ENCODE data around the gene SMAD9. TPM values are rescaled to one million over a fixed set of nuclear protein-coding genes. Genes with fewer than 3 reads are reported as not detected.

Gene SMAD9
- total and polyA plus RNA-seq, 2 of the 8 experiments (the other 6 are each of a cell fraction or from before 2014, with no cell fraction given), result 0.45 to 1.0 TPM

- TF ChIP-seq, protein P1, sequence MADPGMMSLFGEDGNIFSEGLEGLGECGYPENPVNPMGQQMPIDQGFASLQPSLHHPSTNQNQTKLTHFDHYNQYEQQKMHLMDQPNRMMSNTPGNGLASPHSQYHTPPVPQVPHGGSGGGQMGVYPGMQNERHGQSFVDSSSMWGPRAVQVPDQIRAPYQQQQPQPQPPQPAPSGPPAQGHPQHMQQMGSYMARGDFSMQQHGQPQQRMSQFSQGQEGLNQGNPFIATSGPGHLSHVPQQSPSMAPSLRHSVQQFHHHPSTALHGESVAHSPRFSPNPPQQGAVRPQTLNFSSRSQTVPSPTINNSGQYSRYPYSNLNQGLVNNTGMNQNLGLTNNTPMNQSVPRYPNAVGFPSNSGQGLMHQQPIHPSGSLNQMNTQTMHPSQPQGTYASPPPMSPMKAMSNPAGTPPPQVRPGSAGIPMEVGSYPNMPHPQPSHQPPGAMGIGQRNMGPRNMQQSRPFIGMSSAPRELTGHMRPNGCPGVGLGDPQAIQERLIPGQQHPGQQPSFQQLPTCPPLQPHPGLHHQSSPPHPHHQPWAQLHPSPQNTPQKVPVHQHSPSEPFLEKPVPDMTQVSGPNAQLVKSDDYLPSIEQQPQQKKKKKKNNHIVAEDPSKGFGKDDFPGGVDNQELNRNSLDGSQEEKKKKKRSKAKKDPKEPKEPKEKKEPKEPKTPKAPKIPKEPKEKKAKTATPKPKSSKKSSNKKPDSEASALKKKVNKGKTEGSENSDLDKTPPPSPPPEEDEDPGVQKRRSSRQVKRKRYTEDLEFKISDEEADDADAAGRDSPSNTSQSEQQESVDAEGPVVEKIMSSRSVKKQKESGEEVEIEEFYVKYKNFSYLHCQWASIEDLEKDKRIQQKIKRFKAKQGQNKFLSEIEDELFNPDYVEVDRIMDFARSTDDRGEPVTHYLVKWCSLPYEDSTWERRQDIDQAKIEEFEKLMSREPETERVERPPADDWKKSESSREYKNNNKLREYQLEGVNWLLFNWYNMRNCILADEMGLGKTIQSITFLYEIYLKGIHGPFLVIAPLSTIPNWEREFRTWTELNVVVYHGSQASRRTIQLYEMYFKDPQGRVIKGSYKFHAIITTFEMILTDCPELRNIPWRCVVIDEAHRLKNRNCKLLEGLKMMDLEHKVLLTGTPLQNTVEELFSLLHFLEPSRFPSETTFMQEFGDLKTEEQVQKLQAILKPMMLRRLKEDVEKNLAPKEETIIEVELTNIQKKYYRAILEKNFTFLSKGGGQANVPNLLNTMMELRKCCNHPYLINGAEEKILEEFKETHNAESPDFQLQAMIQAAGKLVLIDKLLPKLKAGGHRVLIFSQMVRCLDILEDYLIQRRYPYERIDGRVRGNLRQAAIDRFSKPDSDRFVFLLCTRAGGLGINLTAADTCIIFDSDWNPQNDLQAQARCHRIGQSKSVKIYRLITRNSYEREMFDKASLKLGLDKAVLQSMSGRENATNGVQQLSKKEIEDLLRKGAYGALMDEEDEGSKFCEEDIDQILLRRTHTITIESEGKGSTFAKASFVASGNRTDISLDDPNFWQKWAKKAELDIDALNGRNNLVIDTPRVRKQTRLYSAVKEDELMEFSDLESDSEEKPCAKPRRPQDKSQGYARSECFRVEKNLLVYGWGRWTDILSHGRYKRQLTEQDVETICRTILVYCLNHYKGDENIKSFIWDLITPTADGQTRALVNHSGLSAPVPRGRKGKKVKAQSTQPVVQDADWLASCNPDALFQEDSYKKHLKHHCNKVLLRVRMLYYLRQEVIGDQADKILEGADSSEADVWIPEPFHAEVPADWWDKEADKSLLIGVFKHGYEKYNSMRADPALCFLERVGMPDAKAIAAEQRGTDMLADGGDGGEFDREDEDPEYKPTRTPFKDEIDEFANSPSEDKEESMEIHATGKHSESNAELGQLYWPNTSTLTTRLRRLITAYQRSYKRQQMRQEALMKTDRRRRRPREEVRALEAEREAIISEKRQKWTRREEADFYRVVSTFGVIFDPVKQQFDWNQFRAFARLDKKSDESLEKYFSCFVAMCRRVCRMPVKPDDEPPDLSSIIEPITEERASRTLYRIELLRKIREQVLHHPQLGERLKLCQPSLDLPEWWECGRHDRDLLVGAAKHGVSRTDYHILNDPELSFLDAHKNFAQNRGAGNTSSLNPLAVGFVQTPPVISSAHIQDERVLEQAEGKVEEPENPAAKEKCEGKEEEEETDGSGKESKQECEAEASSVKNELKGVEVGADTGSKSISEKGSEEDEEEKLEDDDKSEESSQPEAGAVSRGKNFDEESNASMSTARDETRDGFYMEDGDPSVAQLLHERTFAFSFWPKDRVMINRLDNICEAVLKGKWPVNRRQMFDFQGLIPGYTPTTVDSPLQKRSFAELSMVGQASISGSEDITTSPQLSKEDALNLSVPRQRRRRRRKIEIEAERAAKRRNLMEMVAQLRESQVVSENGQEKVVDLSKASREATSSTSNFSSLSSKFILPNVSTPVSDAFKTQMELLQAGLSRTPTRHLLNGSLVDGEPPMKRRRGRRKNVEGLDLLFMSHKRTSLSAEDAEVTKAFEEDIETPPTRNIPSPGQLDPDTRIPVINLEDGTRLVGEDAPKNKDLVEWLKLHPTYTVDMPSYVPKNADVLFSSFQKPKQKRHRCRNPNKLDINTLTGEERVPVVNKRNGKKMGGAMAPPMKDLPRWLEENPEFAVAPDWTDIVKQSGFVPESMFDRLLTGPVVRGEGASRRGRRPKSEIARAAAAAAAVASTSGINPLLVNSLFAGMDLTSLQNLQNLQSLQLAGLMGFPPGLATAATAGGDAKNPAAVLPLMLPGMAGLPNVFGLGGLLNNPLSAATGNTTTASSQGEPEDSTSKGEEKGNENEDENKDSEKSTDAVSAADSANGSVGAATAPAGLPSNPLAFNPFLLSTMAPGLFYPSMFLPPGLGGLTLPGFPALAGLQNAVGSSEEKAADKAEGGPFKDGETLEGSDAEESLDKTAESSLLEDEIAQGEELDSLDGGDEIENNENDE (IDR thresholded peaks at IDR 0.05; ENCODE audit: insufficient replicate concordance, low read length), result no peak
These were observed 106.8 kb downstream of the SMAD9 start (continued) for GRCh38 chr13:36813225-36813624.
